ENCODE data around the gene CLSTN1. TPM values are rescaled to one million over a fixed set of nuclear protein-coding genes. Genes with fewer than 3 reads are reported as not detected.

The CLSTN1 gene
- total and polyA plus RNA-seq, 2 of the 8 experiments (the other 6 are each of a cell fraction or from before 2014, with no cell fraction given) = 34.2 to 97.4 TPM

GRCh38 chr1:9690440-9691107 is 133.2 kb downstream of the CLSTN1 start:
- CTCF ChIA-PET (ENCODE audit: partially characterized antibody) = interaction anchor here (0.6 to 7.3 kb wide), 13 partner anchors 8 to 215 kb away, joined by 3 to 49 read pairs (median 4); no protein-coding TSS in a partner anchor
- H4K8ac ChIP-seq (ENCODE audit: extremely low read depth, insufficient read depth, low read length) = no peak overlapping the region
- no peak overlapping the region for H3K56ac ChIP-seq (replicated peaks; ENCODE audit: insufficient read length, low read depth, low read length)
- no peak overlapping the region for H3K23ac ChIP-seq (ENCODE audit: insufficient read length)
- H3K4me1 ChIP-seq (replicated peaks in 1 of 4; ENCODE audit: control insufficient read depth in 3 of 4, insufficient read depth in 4 of 4, low read length in 3 of 4) = peaks cover 7 to 24% (median 15%) of the 10 kb centered on the region in 4 experiments
- WGBS, 2 experiments (ENCODE audit: extremely low coverage in 1 of 2, insufficient coverage in 1 of 2, insufficient read length in 1 of 2, insufficient replicate concordance in 2 of 2, low coverage in 1 of 2, low lambda C conversion rate in 2 of 2, missing lambda C conversion rate in 1 of 2) = 20% methylated on average over 12 of the region's 14 CpGs; no CpG with 5 or more reads in 1 of the 2 experiments
- H3K4me2 ChIP-seq (ENCODE audit: insufficient read depth in 1 of 2, low read depth in 2 of 2, low read length in 2 of 2) = peak overlapping the region; percentile 86 to 98
- no peak overlapping the region for H4K5ac ChIP-seq (ENCODE audit: insufficient read length, low read depth, low read length)
- peak; percentile 69 for FAIRE-seq
- H2BK12ac ChIP-seq (ENCODE audit: low read depth, low read length) = peak overlapping the region; percentile 20; the same call in 1 of the 2 replicates
- POLR2A ChIA-PET (ENCODE audit: partially characterized antibody) = interaction anchor here (1.1 to 2.3 kb wide), 4 partner anchors 11 to 411 kb away, joined by 3 to 8 read pairs (median 6); no protein-coding TSS in a partner anchor
- H3K23me2 ChIP-seq (ENCODE audit: low read depth, low read length) = peaks cover 25% of the 10 kb centered on the region
- H3K36me3 ChIP-seq (ENCODE audit: control insufficient read depth in 2 of 4, insufficient read depth in 4 of 4, low read length in 3 of 4) = no peaks in the 10 kb centered on the region
- peak overlapping the region; percentile 46 to 81 (median 63); a peak in 7 of 8 replicates for H3K4me3 ChIP-seq (ENCODE audit: extremely low read depth in 1 of 4, insufficient read depth in 2 of 4, low read depth in 3 of 4, low read length in 4 of 4)
- no peak overlapping the region for H2BK5ac ChIP-seq (ENCODE audit: low read depth, low read length)
- no peaks in the 10 kb centered on the region for H3K79me2 ChIP-seq (ENCODE audit: control insufficient read depth in 1 of 2, insufficient read depth in 2 of 2, low read length in 2 of 2)
- H2AK5ac ChIP-seq (ENCODE audit: low read depth, low read length) = 0 out of 2 replicates have a peak overlapping the region, but pooled peaks have one; percentile 9
- H3K27me3 ChIP-seq (replicated peaks in 1 of 4; ENCODE audit: control insufficient read depth in 3 of 4, extremely low read depth in 1 of 4, insufficient read depth in 3 of 4, low read length in 3 of 4) = peaks cover 0 to 13% (median 11%) of the 10 kb centered on the region in 4 experiments; a peak in 6 of 7 replicates
- H2BK20ac ChIP-seq (ENCODE audit: low read length) = no peak overlapping the region
- no peak overlapping the region for H3K27ac ChIP-seq (ENCODE audit: low read depth, low read length)
- no peak overlapping the region for H2BK120ac ChIP-seq (replicated peaks; ENCODE audit: low read depth, low read length)
- peak overlapping the region; percentile 65 for H3K4ac ChIP-seq (replicated peaks; ENCODE audit: insufficient read length, low read depth, low read length)
- peak overlapping the region; percentile 36 for H3K18ac ChIP-seq (ENCODE audit: extremely low read depth, low read length)
- H3K79me1 ChIP-seq (ENCODE audit: low read depth, low read length) = no peaks in the 10 kb centered on the region
- H3K9me3 ChIP-seq (ENCODE audit: insufficient read depth in 2 of 2, low read depth in 1 of 2, low read length in 1 of 2) = no peaks in the 10 kb centered on the region
- H3K14ac ChIP-seq (ENCODE audit: insufficient read length) = no peak overlapping the region
- no peaks in the 10 kb centered on the region for H4K20me1 ChIP-seq (replicated peaks in 1 of 2; ENCODE audit: control insufficient read depth in 1 of 2, insufficient read depth in 2 of 2, low read length in 2 of 2)
- no peak overlapping the region for H2AFZ ChIP-seq (ENCODE audit: low read length)
- H4K91ac ChIP-seq (replicated peaks; ENCODE audit: insufficient read length, low read length) = peak overlapping the region; percentile 29
- no peak overlapping the region for H2BK15ac ChIP-seq (ENCODE audit: low read length)
- peak overlapping the region in 2 of 4 experiments; percentile 51 to 71; a peak in 3 of 7 replicates for H3K9ac ChIP-seq (replicated peaks in 1 of 4; ENCODE audit: extremely low read depth in 1 of 4, low read depth in 3 of 4, low read length in 3 of 4)
- DNase-seq (ENCODE audit: low read depth in 1 of 2, low spot score in 2 of 2) = no peak
- TF ChIP-seq KDM1A (IDR thresholded peaks at IDR 0.05; ENCODE audit: borderline replicate concordance, low read length) (no peak), CTCF (IDR thresholded peaks at IDR 0.05; ENCODE audit: control extremely low read depth in 1 of 3, insufficient read depth in 1 of 3, low read depth in 1 of 3, low read length in 3 of 3) (no peak), POLR2AphosphoS5 (IDR thresholded peaks at IDR 0.05; ENCODE audit: low read depth, low read length) (no peak), RBBP5 (IDR thresholded peaks at IDR 0.05; ENCODE audit: borderline replicate concordance, low read depth, low read length) (no peak), HDAC2 (IDR thresholded peaks at IDR 0.05; ENCODE audit: borderline replicate concordance in 1 of 2, low read depth in 2 of 2, low read length in 2 of 2) (no peak), SIX5 (IDR thresholded peaks at IDR 0.05; ENCODE audit: low read depth, low read length) (no peak), YY1 (IDR thresholded peaks at IDR 0.05; ENCODE audit: low read depth, low read length) (no peak), NRF1 (IDR thresholded peaks at IDR 0.05; ENCODE audit: low read depth, low read length) (no peak), ASH2L (IDR thresholded peaks at IDR 0.05; ENCODE audit: low read length) (no peak), HDAC6 (IDR thresholded peaks at IDR 0.05; ENCODE audit: low read depth, low read length) (no peak)

All from H1 (cell line).